Upper lobe of right lung (tissue), 1 donor: ENCODE results near the gene ARPIN. TPM values are rescaled to one million over a fixed set of nuclear protein-coding genes. Genes with fewer than 3 reads are reported as not detected.

ENCODE experiments used
- ATAC-seq: fragments of 200-7000 bp; cut with Tn5 transposase; one replicate; pipeline ENCODE4 v1.9.1; 2020; ENCODE audit warnings: mild to moderate bottlenecking, moderate library complexity
- DNase-seq: peaks from one replicate; pipeline ENCODE4 v3.0.0-alpha.2; 2020
- H3K27ac ChIP-seq: fragments of 200-600 bp; one replicate; pipeline ENCODE4 v1.8.0; 2022
- H3K27me3 ChIP-seq: fragments of 200-600 bp; one replicate; pipeline ENCODE4 v1.8.0; 2022; ENCODE audit warnings: mild to moderate bottlenecking
- H3K36me3 ChIP-seq: fragments of 200-600 bp; one replicate; pipeline ENCODE4 v1.8.0; 2022
- H3K4me1 ChIP-seq: fragments of 200-600 bp; one replicate; pipeline ENCODE4 v1.8.0; 2022
- H3K4me3 ChIP-seq: fragments of 200-600 bp; one replicate; pipeline ENCODE4 v1.8.0; 2022; ENCODE audit warnings: mild to moderate bottlenecking
- H3K9me3 ChIP-seq: fragments of 200-600 bp; one replicate; pipeline ENCODE4 v1.8.0; 2022
- intact Hi-C: fragments of 100-400 bp; cut with DNase I; formaldehyde crosslinking; loops from one replicate; pipeline ENCODE4 v1.11.0; 2022
- total RNA-seq: library from RNA; stranded (reverse); fragmentation: NEBNext Ultra II Directional; extraction: Animal tissue kit (Norgen Biotek cat#: 25700); gene quantifications from one replicate; pipeline ENCODE4 v1.2.1, GENCODE V29; 2021
- TF ChIP-seq, protein P1 (sequence below): fragments of 200-600 bp; IDR thresholded peaks from one replicate; pipeline ENCODE4 v1.8.0; 2022; ENCODE audit warnings: antibody characterized with exemption
- donor health status: DM: no; HTN: yes; CAD: no; lungs with severe emphysema.

The ARPIN gene
- total RNA-seq, 1 donor from 2014 or later, result 30.5 TPM

DNA sequence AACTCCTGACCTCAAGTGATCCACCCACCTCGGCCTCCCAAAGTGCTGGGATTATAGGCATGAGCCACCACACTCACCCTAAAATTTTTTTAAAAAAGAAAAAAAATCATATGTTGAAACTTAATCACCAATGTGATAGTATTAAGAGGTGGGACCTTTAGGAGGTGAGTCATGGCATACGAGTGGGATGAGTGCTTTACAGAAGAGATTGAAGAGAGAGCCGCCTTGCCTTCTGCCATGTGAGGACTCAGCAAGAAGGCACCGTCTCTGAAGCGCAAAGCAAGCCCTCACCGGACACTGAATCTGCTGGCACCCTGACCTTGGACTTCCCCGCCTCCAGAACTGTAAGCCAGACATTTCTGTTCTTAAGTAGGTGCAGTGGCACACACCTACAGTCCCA, 5.5 kb downstream of the ARPIN start:
- intact Hi-C loops, result no loop called here
- Histone ChIP-seq H3K36me3 (peaks cover 38% of the 10 kb centered on the region), H3K27ac (no peak overlapping the region), H3K4me3 (no peak overlapping the region), H3K9me3 (no peaks in the 10 kb centered on the region), H3K27me3 (no peaks in the 10 kb centered on the region), H3K4me1 (peaks cover 13% of the 10 kb centered on the region)
- no peak for DNase-seq
- TF ChIP-seq, protein P1, sequence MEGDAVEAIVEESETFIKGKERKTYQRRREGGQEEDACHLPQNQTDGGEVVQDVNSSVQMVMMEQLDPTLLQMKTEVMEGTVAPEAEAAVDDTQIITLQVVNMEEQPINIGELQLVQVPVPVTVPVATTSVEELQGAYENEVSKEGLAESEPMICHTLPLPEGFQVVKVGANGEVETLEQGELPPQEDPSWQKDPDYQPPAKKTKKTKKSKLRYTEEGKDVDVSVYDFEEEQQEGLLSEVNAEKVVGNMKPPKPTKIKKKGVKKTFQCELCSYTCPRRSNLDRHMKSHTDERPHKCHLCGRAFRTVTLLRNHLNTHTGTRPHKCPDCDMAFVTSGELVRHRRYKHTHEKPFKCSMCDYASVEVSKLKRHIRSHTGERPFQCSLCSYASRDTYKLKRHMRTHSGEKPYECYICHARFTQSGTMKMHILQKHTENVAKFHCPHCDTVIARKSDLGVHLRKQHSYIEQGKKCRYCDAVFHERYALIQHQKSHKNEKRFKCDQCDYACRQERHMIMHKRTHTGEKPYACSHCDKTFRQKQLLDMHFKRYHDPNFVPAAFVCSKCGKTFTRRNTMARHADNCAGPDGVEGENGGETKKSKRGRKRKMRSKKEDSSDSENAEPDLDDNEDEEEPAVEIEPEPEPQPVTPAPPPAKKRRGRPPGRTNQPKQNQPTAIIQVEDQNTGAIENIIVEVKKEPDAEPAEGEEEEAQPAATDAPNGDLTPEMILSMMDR, result no peak
- no peak for ATAC-seq

DNA sequence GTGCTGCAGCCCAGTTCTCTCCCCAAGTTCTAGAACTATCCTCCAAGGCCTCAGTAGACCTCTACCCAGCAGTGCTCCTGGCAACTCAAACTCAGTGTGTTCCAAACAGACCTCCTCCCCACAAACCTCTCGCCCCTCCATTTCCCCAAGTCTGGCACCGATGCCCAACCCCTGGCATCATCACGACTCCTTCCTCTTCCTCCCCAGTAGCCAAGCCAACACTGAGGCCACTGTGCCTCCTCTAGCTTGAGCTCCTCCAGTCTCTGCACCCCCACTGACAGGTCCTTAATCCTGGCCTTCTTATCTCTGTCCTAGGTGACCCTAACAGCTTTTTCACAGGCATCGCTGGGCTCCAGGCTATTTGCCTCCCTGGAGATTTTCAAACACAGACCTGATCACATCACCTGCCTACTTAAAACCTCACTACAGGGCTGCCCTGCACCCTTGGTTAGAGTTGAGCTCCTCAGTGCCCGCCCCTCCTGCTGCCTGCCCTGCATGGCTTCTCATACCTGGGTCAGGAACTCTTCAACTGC, 6.8 kb downstream of the ARPIN start:
- DNase-seq (no peak), ATAC-seq (no peak)
- peaks cover 3% of the 10 kb centered on the region for H3K4me1 ChIP-seq
- no peaks in the 10 kb centered on the region for H3K27me3 ChIP-seq
- H3K4me3 ChIP-seq, result no peak overlapping the region
- no peak overlapping the region for H3K27ac ChIP-seq
- H3K9me3 ChIP-seq, result no peaks in the 10 kb centered on the region
- TF ChIP-seq, protein P1, result no peak
- intact Hi-C loops, result no loop called here
- H3K36me3 ChIP-seq, result peaks cover 49% of the 10 kb centered on the region

DNA sequence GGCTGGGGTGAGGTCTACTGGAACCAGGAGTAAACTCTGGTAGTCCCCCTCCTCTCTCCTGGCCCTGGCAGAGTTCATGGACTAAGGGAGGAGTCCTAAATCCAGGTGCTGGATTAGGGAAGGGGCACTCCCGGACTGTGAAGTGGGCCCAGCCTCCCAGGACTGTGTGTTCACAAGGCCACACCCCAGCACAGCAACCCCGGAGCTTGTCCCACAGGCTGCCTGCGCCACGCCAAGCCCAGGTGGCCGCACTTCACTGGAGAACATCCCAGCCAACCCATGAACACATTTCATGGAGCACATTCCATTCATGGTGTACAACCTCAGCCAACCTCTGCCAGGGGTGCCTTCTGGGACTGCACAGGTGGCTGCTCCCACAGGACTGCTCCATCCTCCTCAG, 8.2 kb downstream of the ARPIN start:
- Histone ChIP-seq H3K27ac (no peak overlapping the region), H3K9me3 (no peaks in the 10 kb centered on the region), H3K36me3 (peaks cover 57% of the 10 kb centered on the region), H3K27me3 (no peaks in the 10 kb centered on the region), H3K4me3 (no peak overlapping the region), H3K4me1 (no peaks in the 10 kb centered on the region)
- ATAC-seq (peak; percentile 83), DNase-seq (peak; percentile 80)
- intact Hi-C loops, result no loop called here
- TF ChIP-seq, protein P1, result no peak

DNA sequence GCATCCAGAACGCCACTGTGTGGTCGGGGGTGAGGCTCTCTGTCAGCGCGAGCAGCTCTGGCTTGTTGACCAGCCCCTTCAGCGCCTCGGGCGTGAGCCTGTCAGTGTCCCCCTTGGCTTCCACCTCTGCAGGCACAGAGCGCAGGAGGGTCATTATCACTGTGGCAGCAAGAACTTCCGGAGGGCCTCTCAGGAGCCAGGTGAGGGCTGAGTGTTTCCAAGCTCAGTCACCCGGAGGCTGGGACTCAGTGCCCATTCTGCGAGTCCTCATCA, 9.0 kb downstream of the ARPIN start:
- no peak for DNase-seq
- Histone ChIP-seq H3K9me3 (no peaks in the 10 kb centered on the region), H3K4me1 (no peaks in the 10 kb centered on the region), H3K36me3 (peaks cover 57% of the 10 kb centered on the region), H3K4me3 (no peak overlapping the region), H3K27me3 (no peaks in the 10 kb centered on the region), H3K27ac (no peak overlapping the region)
- no peak for ATAC-seq
- TF ChIP-seq, protein P1, result no peak
- intact Hi-C loops, result no loop called here

DNA sequence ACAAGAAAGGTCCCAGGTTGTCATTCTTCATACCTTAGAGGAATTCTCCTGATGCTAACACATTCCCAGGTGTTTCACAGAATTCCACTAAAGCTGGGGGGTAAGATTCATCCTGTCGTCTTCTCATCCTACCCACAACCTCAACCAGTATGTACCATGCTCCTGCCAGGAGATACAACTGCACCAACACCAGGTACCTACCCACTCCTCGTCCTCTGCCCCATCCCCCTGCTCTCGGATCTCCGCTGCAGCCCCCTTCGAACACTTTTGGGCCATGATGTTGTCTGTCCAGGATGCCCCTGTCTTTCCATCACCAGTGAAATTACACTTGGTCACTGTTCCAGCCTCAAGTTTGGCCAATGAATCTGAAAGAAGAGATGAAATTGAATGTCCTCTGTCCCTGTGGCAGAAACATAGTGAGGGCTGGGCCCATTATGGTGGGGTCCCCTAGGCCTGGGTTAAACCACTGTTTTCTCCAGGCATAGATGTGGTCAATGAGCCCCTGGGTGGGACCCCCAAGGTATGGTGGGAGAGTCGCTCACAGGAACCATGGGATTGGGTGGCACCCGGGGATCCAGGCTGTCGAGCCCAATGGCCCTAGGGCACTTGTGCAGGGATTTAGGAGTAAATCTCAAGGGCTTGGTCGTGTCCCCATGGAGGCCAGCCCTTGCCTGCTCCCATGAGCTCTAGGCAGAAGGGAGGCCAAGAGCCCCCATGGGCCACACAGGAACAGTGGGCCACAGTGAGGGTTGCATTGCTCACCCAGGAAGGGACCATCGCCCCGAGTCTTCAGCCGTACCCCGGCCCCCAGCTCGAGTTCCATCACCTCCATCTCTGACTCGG, 9.5 kb downstream of the ARPIN start:
- ATAC-seq (no peak), DNase-seq (no peak)
- no peaks in the 10 kb centered on the region for H3K27me3 ChIP-seq
- H3K27ac ChIP-seq, result no peak overlapping the region
- intact Hi-C loops, result no loop called here
- no peaks in the 10 kb centered on the region for H3K4me1 ChIP-seq
- TF ChIP-seq, protein P1, result no peak
- H3K36me3 ChIP-seq, result peaks cover 57% of the 10 kb centered on the region
- no peak overlapping the region for H3K4me3 ChIP-seq
- no peaks in the 10 kb centered on the region for H3K9me3 ChIP-seq
